C4-2B (cell line): ENCODE data around the gene C6orf15.

Experiments
- CTCF ChIP-seq: fragments of 450-650 bp; conservative IDR thresholded peaks from 2 replicates; pipeline ENCODE4 v1.5.1; 2017; ENCODE audit warnings: mild to moderate bottlenecking
- ZFX ChIP-seq: fragments of 450-650 bp; IDR thresholded peaks from 2 replicates; pipeline ENCODE4 v1.6.1; 2017

- TF ChIP-seq CTCF (no peak), ZFX (no peak)
Measured at GRCh38 chr6:31107052-31107451, 5.3 kb downstream of the C6orf15 start.
